GM10266 (cell line): ENCODE data around the gene NCAM1.

Source experiments
- DNase-seq: peaks from one replicate; pipeline ENCODE4 v3.0.0; 2012; ENCODE audit errors: extremely low spot score
- CTCF ChIP-seq: IDR thresholded peaks from 2 replicates; pipeline ENCODE4 v1.5.1; 2012; ENCODE audit warnings: mild to moderate bottlenecking, low read depth; ENCODE audit not compliant: control insufficient read depth, insufficient read depth; ENCODE audit errors: missing control alignments

The NCAM1 gene

GRCh38 chr11:113141010-113141409 lies 179.8 kb downstream of the NCAM1 start:
- no peak for DNase-seq
- TF ChIP-seq CTCF: no peak

- DNase-seq: no peak
- no peak for TF ChIP-seq CTCF
Observed at GRCh38 chr11:113142508-113142907, 181.3 kb downstream of the NCAM1 start.

GRCh38 chr11:113147249-113147648 lies 186.0 kb downstream of the NCAM1 start:
- TF ChIP-seq CTCF: no peak
- no peak for DNase-seq

GRCh38 chr11:113148076-113148475 lies 186.9 kb downstream of the NCAM1 start:
- TF ChIP-seq CTCF: no peak
- DNase-seq: no peak

- no peak for DNase-seq
Observed at GRCh38 chr11:113148652-113149051, 187.4 kb downstream of the NCAM1 start.

GRCh38 chr11:113151521-113151920 lies 190.3 kb downstream of the NCAM1 start:
- no peak for TF ChIP-seq CTCF
- no peak for DNase-seq

More at GRCh38 chr11:113148652-113149051, 187.4 kb downstream of the NCAM1 start:
- TF ChIP-seq CTCF: no peak

GRCh38 chr11:113152500-113152899 lies 191.3 kb downstream of the NCAM1 start:
- TF ChIP-seq CTCF: no peak
- no peak for DNase-seq
